HUDEP-2 (cell line): ENCODE data around the gene ATL1.
"Not testable (repeated sequence)": the region's sequence is repeated elsewhere in the genome, so short reads cannot be mapped to it uniquely, and the experiment has no call there.

Experiments used
- DNase-seq, 76 experiments: peaks; one replicate each; lab custom pipeline; 2025; ENCODE audit not compliant: unreplicated experiment in 76 of 76; lab: John Stamatoyannopoulos, UW

The ATL1 gene

GRCh38 chr14:50599700-50600444 lies 39.9 kb downstream of the ATL1 start:
- DNase-seq: peak in 17 of 76 experiments; percentile 1 to 33 (median 12)

GRCh38 chr14:50600849-50601248 lies 40.9 kb downstream of the ATL1 start:
- no peak for DNase-seq

GRCh38 chr14:50601394-50601793 lies 41.4 kb downstream of the ATL1 start:
- DNase-seq: no peak

GRCh38 chr14:50602035-50602434 lies 42.1 kb downstream of the ATL1 start:
- DNase-seq: no peak

- no peak for DNase-seq
Observed at GRCh38 chr14:50603565-50603964, 43.6 kb downstream of the ATL1 start.

- DNase-seq: no peak
Observed at GRCh38 chr14:50605766-50606165, 45.8 kb downstream of the ATL1 start.

GRCh38 chr14:50606468-50606867 lies 46.5 kb downstream of the ATL1 start:
- DNase-seq: no peak

GRCh38 chr14:50607181-50607580 lies 47.2 kb downstream of the ATL1 start:
- no peak for DNase-seq

GRCh38 chr14:50607761-50608160 lies 47.8 kb downstream of the ATL1 start:
- no peak for DNase-seq

GRCh38 chr14:50608302-50608851 lies 48.4 kb downstream of the ATL1 start:
- DNase-seq: no peak

GRCh38 chr14:50610465-50610864 lies 50.5 kb downstream of the ATL1 start:
- no peak for DNase-seq

GRCh38 chr14:50612806-50613205 lies 52.9 kb downstream of the ATL1 start:
- no peak for DNase-seq

- DNase-seq: no peak
Observed at GRCh38 chr14:50615056-50615455, 55.1 kb downstream of the ATL1 start.

GRCh38 chr14:50615552-50615951 lies 55.6 kb downstream of the ATL1 start:
- no peak for DNase-seq

GRCh38 chr14:50616275-50616674 lies 56.3 kb downstream of the ATL1 start:
- no peak for DNase-seq

- DNase-seq: peak in 20 of 76 experiments; percentile 1 to 39 (median 12)
Observed at GRCh38 chr14:50619569-50620141, 59.7 kb downstream of the ATL1 start.

- no peak for DNase-seq
Observed at GRCh38 chr14:50620341-50620740, 60.4 kb downstream of the ATL1 start.

- no peak for DNase-seq
Observed at GRCh38 chr14:50622978-50623377, 63.0 kb downstream of the ATL1 start.

- no peak for DNase-seq
Observed at GRCh38 chr14:50624447-50624846, 64.5 kb downstream of the ATL1 start.

GRCh38 chr14:50624947-50625346 lies 65.0 kb downstream of the ATL1 start:
- not testable (repeated sequence) for DNase-seq

GRCh38 chr14:50631408-50631821 lies 71.5 kb downstream of the ATL1 start:
- DNase-seq: no peak

GRCh38 chr14:50633954-50634353 lies 74.0 kb downstream of the ATL1 start:
- no peak for DNase-seq
